ENCODE data around the gene CSTPP1. TPM values are rescaled to one million over a fixed set of nuclear protein-coding genes. Genes with fewer than 3 reads are reported as not detected.
"Not testable (repeated sequence)": the region's sequence is repeated elsewhere in the genome, so short reads cannot be mapped to it uniquely, and the experiment has no call there.

The CSTPP1 gene
- total and polyA plus RNA-seq, 8 donors: 16.4 to 146 (median 37.3) TPM

DNA sequence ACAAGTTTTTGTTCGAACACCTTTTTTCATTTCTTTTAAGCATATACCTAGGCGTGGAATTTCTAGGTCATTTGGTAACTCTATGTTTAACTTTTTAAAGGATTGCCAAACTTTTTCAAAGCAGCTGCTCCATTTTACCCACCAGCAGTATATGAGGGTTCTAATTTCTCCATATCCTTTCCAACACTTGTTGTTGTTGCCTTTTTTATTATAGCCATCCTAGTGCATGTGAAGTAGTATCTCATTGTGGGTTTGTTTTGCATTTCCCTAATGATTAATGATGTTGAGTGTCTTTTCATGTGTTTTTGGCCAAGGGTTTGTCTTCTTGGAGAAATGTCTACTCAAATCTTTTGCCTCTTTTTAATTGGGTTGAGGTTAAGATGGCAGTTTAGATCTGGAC is 24.5 kb downstream of the CSTPP1 start:
- Histone ChIP-seq H3K4me1 (no peaks in the 10 kb centered on the region), H3K4me3 (no peak overlapping the region), H3K27me3 (no peaks in the 10 kb centered on the region), H3K36me3 (peaks cover 0 to 3% (median 1%) of the 10 kb centered on the region in 4 donors), H3K9me3 (peaks cover 0 to 6% (median 0%) of the 10 kb centered on the region in 4 donors), H3K27ac (no peak overlapping the region)
- intact Hi-C loops (cut with DNase I; ENCODE audit: low total_unique reads): no loop called here
- no peak for TF ChIP-seq EP300 (IDR thresholded peaks at IDR 0.05)
- no peak for TF ChIP-seq POLR2AphosphoS5 (IDR thresholded peaks at IDR 0.05)
- no peak for TF ChIP-seq POLR2A (IDR thresholded peaks at IDR 0.05)
- TF ChIP-seq, protein P1, sequence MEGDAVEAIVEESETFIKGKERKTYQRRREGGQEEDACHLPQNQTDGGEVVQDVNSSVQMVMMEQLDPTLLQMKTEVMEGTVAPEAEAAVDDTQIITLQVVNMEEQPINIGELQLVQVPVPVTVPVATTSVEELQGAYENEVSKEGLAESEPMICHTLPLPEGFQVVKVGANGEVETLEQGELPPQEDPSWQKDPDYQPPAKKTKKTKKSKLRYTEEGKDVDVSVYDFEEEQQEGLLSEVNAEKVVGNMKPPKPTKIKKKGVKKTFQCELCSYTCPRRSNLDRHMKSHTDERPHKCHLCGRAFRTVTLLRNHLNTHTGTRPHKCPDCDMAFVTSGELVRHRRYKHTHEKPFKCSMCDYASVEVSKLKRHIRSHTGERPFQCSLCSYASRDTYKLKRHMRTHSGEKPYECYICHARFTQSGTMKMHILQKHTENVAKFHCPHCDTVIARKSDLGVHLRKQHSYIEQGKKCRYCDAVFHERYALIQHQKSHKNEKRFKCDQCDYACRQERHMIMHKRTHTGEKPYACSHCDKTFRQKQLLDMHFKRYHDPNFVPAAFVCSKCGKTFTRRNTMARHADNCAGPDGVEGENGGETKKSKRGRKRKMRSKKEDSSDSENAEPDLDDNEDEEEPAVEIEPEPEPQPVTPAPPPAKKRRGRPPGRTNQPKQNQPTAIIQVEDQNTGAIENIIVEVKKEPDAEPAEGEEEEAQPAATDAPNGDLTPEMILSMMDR (IDR thresholded peaks at IDR 0.05): no peak
- no peak for DNase-seq
- 96 to 100% (median 99%) methylated on average over 2 of the region's 2 CpGs for WGBS, 5 donors

DNA sequence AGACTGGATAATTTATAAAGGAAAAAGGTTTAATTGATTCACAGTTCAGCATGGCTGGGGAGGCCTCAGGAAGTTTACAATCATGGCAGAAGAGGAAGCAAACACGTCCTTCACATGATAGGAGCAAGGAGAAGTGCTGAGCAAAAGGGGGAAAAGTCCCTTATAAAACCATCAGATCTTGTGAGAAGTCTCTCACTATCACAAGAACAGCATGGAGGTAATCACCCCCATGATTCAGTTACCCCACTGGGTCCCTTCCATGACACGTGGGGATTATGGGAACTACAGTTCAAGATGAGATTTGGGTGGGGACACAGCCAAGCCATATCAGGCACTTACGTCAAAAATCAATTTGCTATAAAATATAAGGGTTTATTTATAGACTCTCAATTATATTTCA is 25.3 kb downstream of the CSTPP1 start:
- H3K27me3 ChIP-seq; DNase-seq; intact Hi-C loops (cut with DNase I; ENCODE audit: low total_unique reads); H3K4me3 ChIP-seq; H3K4me1 ChIP-seq; H3K9me3 ChIP-seq; H3K27ac ChIP-seq; H3K36me3 ChIP-seq: not testable (repeated sequence)
- 88 to 99% (median 91%) methylated on average over 3 of the region's 3 CpGs for WGBS, 5 donors

DNA sequence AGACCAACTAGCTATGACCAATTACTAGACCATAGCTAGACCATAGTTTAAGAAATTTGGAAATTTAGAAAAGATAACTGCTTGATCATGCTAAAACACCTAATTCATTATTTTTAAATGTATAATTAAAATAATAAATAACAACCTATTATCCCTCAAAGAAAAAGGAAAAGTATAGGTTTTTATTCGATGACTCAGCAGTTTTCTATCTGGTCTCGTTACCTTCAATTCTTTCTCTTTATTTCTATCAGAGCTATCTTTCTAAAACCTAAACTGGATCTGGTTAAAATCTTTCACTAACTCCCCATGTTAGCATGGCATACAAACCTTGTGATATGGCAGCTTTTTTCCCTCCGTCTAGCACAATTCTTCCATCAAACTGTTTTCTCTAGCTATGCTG is 27.3 kb downstream of the CSTPP1 start:
- 95 to 98% (median 95%) methylated on average over 3 of the region's 3 CpGs for WGBS, 5 donors
- Histone ChIP-seq H3K27me3 (no peaks in the 10 kb centered on the region), H3K36me3 (peaks cover 0 to 3% (median 0%) of the 10 kb centered on the region in 4 donors), H3K27ac (no peak overlapping the region), H3K9me3 (peaks cover 0 to 2% (median 0%) of the 10 kb centered on the region in 4 donors), H3K4me1 (no peaks in the 10 kb centered on the region), H3K4me3 (no peak overlapping the region)
- intact Hi-C loops (cut with DNase I; ENCODE audit: low total_unique reads): no loop called here
- no peak for DNase-seq
- TF ChIP-seq POLR2AphosphoS5 (IDR thresholded peaks at IDR 0.05): no peak
- no peak for TF ChIP-seq POLR2A (IDR thresholded peaks at IDR 0.05)
- TF ChIP-seq, protein P1 (IDR thresholded peaks at IDR 0.05): no peak
- TF ChIP-seq EP300 (IDR thresholded peaks at IDR 0.05): no peak

DNA sequence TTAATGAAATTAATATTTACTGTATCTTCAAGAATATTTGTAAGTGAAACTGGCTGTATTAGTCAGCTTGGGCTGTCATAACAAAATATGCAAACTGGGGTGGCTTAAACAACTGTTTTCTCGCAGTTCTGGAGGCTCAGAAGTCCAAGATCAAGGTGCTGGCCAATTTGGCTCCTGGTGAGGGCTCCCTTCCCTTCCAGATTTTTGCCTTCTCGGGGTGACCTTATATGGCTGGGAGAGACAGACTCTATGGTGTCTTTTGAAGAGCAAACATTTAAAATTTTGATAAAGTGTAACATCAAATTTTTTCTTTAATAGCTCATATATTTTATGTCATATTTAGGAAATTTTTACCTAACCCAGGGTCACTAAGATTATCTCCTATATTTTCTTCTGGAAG is 30.2 kb downstream of the CSTPP1 start:
- WGBS, 5 donors: 81 to 88% (median 81%) methylated on average over 2 of the region's 2 CpGs
- peaks cover 0 to 4% (median 3%) of the 10 kb centered on the region in 4 donors for H3K4me1 ChIP-seq
- no peaks in the 10 kb centered on the region for H3K9me3 ChIP-seq
- DNase-seq: no peak
- H3K27ac ChIP-seq: no peak overlapping the region
- no peaks in the 10 kb centered on the region for H3K36me3 ChIP-seq
- intact Hi-C loops (cut with DNase I; ENCODE audit: low total_unique reads): no loop called here
- TF ChIP-seq POLR2A (IDR thresholded peaks at IDR 0.05) (no peak), POLR2AphosphoS5 (IDR thresholded peaks at IDR 0.05) (no peak), EP300 (IDR thresholded peaks at IDR 0.05) (no peak)
- TF ChIP-seq, protein P1 (IDR thresholded peaks at IDR 0.05): no peak
- no peak overlapping the region for H3K4me3 ChIP-seq
- no peaks in the 10 kb centered on the region for H3K27me3 ChIP-seq

DNA sequence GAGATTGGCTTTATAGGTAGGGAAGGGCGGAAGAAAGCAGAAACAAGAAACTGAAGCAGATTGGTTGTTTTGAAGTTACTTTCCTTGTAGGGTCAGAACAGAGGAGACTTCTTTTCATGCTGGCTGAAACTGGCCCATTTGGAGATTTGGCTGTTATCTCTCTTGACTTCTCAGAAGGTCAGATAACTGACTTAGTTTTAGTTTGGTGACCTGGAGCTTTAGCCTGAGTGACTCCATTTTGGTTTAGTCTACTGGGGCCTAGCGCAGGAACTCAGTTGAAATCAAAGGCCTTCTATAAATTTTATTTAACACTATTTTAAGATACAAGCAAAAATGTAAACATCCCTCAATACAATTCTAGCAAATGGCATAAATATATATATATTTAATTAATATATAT is 31.4 kb downstream of the CSTPP1 start:
- WGBS, 5 donors: 93 to 99% (median 98%) methylated on average over 2 of the region's 2 CpGs
- TF ChIP-seq, protein P1 (IDR thresholded peaks at IDR 0.05): no peak
- TF ChIP-seq EP300 (IDR thresholded peaks at IDR 0.05) (no peak), POLR2A (IDR thresholded peaks at IDR 0.05) (no peak), POLR2AphosphoS5 (IDR thresholded peaks at IDR 0.05) (no peak)
- H3K27ac ChIP-seq: no peak overlapping the region

More for the DNA sequence above, 31.4 kb downstream of the CSTPP1 start:
- intact Hi-C loops (cut with DNase I; ENCODE audit: low total_unique reads): no loop called here
- Histone ChIP-seq H3K4me1 (peaks cover 0 to 14% (median 7%) of the 10 kb centered on the region in 4 donors), H3K36me3 (no peaks in the 10 kb centered on the region), H3K27me3 (no peaks in the 10 kb centered on the region), H3K9me3 (no peaks in the 10 kb centered on the region), H3K4me3 (no peak overlapping the region)
- no peak for DNase-seq

Data from stomach (tissue), 9 donors.